Measurements from ENCODE around the gene RAPGEF4.

Gene RAPGEF4

DNA sequence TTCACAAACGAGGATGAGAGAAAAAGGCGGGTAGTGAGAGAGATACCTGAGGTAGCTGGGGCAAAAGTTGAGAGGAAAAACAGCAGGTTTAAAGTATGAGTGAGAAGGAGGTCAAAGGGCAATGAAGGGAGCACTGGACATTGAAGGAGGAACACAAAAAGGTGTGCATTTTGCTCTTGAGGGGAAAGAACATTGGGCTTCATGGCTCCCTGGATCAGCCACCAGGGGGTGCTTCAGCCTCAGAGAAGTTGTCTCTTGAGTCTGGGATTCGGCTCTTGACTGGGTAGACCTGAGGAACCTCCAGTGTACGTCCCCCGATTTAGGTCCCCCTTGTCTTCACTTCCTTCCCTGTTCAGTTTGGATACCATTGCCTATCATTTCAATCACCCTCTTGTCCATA, 128.5 kb downstream of the RAPGEF4 start:
- peak; percentile 56 for DNase-seq

DNA sequence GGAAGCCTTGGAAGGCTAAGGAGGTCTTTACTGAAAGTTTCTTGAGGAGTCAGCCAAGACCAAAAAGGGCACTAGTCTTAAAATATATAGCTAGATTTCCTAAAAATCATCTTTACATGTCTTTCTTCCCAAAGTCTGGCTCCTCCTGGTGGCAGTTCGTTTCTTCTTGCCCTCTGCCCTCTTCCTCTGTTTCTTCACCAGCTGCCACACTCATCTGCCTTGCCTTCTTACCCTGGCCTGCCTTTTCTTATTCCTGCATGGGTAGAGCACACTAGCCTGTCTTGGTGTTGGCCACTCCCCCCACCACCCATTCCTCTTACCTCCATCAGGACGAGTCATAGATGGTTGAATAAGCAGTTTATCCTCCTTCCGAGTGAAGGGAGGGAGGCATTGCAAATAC, 129.8 kb downstream of the RAPGEF4 start:
- DNase-seq: no peak

DNA sequence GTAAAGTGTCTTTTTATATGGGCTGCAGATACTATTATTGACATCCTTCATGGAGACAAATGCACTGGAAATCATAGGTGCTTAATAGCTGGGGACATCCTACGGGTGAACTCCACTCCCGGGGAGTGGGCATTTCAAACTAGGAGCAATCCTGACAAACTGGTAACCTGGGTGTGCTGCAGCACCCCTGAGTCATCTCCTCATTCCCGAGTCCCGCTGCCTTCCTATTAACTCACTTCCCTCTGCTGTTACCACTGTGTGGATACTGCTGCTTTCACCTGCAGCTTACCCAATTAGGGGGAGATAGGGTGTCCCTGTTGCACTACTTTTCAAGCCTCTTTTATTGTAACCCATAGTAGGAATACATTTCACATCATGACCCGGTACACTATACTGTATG, 134.2 kb downstream of the RAPGEF4 start:
- no peak for DNase-seq

GRCh38 chr2:172870396-172870795, 134.8 kb downstream of the RAPGEF4 start:
- DNase-seq: no peak

- no peak for DNase-seq
These were observed 142.2 kb downstream of the RAPGEF4 start for GRCh38 chr2:172877826-172878225.

DNA sequence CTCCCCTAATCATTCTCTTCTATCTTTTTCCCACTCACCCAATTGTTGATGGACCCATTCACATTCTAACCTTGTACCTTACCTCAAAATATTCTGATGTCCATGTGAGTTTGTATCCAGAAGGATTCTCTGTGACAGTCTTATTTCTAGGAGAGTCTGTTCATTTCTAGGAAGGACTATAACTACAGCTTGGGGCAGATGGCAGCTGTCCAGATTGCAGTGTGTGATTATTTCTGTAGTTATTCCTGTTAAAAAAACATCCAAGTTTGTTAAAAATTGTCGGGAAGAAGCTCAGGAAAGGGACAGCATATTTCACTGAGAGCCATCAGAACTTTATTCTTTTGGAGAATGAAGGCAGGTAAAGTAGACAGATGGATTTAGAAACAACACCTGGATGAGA, 142.6 kb downstream of the RAPGEF4 start:
- DNase-seq: no peak

GRCh38 chr2:172884336-172884735, 148.7 kb downstream of the RAPGEF4 start:
- no peak for DNase-seq

DNA sequence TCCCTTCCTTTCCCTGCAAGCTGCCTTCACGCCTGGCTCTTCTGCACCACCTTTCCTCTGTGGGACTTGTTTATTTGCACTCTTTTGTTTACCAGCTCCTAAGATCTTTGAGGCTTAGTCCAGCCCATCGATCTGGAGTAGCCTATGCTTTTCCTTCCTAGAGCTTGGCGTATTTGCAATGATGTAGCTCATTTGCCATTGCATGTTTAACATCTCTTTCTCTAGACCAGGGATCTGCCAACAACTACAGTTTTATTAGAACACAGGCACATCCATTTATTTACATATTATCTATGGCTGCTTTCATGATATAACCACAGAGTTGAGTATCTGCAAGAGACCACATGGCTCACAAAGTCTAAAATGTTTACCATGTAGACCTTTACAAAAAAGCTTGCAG, 150.4 kb downstream of the RAPGEF4 start:
- no peak for DNase-seq

GRCh38 chr2:172887280-172887679, 151.6 kb downstream of the RAPGEF4 start:
- no peak for DNase-seq

DNA sequence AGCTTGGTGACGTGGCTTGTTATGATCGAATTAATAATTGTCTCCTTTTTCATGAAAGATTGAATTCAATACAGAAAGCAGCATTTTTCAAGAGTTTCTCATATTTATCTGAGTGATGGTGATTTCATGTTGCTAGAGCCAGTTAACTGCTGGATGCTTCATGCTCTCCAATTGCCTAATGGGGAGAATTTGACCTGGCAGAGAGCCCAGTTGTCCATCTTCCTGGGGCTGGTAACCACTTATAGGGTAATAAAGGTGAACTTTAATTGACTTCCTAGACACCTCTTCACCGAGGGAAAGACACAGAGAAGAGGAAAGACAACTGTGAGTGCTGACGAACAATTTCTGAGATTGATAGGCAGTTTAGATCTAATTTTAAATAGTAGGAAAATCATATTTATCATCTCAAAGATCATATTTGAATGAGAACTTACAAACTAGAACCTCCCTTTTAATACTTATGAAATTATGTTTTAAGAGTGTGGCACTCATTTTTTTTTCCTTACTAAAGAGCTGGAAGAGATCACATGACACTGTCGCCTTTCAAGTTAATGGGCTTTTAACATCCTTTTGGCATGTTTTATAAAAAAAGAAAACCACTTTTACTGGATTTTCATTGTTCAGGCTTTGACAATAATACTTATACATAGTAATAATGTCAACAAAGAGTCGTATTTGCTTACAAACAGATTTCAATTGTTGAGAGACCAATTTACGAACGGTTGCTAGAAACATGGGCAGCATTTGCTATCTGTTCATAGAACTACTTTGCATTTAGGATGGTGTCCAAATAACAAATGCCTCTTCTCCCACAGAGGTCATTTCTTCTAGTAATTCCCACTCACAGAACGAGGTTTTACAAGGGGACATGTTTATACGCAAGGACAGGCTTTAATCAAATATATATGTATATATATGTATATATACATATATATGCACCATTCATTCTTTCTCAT, 153.3 kb downstream of the RAPGEF4 start:
- DNase-seq: no peak

DNA sequence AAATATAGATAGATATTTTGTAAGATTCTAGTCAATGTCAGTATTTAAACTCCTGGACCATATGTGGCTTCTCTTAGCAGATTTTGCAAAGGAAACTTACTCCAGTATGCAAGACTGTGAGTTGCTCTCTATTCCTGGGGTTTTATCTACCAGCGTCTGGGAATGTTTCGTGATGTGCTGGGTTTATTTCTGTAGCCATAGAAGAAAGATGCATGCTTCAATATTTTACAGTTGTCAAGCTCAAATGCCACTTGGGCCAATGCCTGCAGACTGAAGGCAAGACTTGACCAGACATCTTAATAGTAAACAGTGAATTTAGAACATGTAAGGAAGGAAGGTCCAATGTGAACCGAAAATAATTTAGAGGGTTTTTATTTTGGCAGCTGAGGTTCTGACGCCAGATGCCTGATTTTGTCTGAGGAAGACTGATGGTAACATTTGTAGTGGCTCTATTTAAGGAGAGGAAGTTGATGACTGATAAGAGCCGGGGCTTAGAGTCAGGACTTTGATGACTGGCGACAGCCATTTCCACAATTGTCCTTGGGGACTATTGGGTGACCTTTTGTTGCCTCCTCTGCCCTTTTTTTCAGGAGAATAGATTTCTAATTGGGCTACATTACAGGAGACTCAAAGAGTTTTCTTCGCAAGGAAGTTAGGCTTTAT, 154.3 kb downstream of the RAPGEF4 start:
- DNase-seq: no peak

DNA sequence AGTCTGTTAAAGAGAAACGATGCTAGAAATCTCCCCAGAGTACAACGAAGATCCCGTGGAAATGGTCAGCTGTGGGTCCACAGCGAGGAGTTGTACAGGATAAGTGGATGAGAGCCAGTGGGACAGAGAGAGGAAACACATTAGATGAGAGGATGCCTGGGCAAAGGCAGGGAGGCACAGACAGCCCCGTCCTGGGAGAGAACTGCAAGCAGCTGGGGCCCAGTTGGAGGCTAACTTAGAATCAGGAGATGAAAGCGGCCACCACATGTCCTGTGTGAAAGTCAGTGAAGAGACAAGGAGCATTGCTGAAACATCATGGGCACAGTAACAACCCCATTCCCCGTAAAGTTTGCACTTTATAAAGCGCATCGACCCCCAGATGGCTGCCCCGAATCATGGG, 157.5 kb downstream of the RAPGEF4 start:
- no peak for DNase-seq

GRCh38 chr2:172893671-172894070, 158.0 kb downstream of the RAPGEF4 start:
- no peak for DNase-seq

DNA sequence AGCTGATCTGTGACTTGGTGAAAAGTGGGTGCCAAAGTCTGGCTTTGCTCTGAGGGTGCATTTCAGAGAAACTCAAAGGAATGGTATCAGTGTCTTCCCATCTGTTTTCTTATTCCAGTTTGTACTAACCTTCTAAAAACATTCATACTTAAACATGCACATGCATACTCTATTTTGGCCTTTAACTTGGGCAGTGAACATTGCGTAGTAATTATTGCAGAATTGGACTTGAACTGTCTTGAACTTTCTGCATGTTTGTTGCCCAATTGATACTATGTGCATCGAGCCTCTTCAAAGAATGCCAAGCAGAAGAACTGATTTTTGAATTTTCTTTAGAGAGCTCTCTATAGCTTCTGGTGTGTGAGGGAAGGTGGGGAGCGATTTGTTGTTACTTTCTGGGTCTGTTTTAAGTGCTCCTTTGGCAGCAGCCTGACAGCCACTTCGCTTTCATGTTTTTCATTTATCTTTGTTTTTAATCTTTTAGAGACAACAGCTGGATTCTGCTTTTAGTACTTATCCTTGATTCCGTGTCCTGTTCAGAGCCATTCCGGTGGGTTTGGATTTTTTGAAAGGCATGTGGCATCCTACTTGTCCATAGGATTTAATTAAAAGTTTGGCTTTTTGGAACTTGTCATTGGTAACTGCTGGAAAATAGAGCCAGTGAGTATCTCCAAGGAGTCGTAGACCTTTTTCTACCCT, 159.2 kb downstream of the RAPGEF4 start:
- no peak for DNase-seq

DNA sequence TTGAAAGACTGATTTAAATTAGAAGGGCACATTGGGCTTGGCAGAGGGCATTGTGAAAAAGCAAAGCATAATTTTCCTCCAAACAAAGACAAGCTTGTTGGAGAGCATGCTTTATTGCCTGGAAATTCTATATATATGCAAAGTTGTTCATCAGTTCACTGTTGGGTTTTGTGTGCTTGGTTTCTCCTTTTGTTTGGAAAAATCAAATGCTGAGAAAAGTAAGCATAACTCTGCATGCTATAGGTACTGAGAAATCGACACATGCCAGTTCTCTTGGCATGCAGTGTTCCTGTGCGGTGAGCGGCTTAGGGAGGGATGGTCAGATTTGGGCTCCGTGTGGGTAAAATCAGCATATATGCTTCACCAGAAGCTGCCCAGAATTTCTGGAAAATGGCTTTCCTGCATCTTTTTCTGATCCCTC, 161.0 kb downstream of the RAPGEF4 start:
- DNase-seq: no peak

DNA sequence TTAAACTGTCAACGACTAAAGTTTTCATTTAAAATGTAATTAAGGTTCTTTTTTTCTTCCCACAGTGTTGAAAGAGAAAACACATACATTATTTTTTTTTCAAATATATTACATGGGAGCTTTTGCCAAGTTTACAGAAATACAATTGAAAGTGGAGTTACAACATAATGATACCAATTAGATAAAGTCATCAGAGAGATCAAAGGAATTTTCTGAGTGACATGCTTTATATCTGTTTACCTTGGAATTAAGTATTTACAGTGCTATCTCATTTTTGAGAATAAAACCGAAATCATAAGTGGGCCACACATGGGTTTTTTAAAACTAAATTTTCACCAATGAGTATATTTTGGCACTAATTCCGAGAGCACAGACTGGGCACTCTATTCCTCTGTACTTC, 165.2 kb downstream of the RAPGEF4 start:
- no peak for DNase-seq

GRCh38 chr2:172901913-172902312, 166.3 kb downstream of the RAPGEF4 start:
- DNase-seq: no peak

DNA sequence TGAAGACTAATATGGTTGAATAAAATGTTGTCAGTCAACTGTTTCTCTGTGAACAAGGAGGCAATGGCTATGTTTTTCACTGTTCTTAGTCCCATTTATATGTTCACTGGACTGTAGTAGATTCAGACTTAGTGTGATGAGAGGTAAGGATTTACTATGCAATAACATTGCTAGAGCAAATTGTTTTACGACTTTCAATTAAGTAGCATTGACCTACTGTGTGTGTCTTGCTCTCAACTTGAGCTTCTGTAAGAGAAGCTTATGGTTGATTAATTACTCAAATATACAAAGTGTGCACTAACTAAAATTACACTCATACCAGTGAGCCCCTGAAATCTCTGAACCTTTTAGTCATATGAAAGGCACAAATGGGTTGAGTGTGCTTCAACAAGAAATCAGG, 168.6 kb downstream of the RAPGEF4 start:
- no peak for DNase-seq

- DNase-seq: no peak
These were observed 170.5 kb downstream of the RAPGEF4 start for GRCh38 chr2:172905937-172906811.

DNA sequence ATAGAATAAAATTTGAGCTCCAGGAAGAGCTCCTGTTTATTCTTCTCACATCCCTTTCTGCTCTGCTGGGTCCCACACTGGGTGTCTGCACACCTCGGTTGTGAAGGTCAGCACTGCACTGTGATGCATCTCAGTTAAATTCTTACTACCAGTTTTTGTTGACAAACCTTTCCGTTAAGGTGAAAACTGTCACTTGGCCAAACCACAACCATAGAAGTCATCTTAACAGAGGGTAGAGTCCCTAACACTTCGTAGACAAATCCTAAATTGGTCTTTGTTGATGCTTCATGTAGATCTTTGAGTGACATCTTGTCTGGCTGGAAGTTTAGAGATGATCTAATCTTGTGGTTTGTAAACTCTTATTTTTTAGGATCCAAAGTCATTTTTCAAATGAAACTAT, 172.6 kb downstream of the RAPGEF4 start:
- DNase-seq: no peak

DNA sequence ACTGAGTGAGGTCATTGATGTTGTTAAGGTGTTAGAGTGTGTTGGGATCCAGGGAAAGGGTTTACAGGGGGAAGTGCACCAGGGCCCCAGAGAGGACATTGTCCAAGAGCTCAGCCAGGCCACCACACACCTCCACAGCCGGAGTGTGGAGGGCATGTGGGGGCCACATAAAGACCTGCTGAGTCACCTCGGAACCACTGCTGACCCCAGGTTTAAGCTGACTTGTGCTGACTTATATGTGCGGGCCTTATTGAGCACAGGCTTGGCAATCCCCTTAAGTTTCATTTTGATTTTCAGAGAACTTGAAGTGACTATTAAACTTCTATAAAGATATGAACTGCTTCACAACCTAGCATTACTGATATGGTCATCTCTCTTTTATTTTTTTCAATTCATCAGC, 173.8 kb downstream of the RAPGEF4 start:
- DNase-seq: no peak

- no peak for DNase-seq
These were observed 176.6 kb downstream of the RAPGEF4 start for GRCh38 chr2:172912266-172912665.
